Gastrocnemius medialis (tissue), 4 donors: ENCODE measurements around the gene UPF1.

ENCODE experiments used
- POLR2A ChIP-seq, 2 donors: fragments of 450-650 bp; IDR thresholded peaks; one replicate each; pipeline ENCODE4 v1.6.1; 2017; ENCODE audit warnings: antibody characterized with exemption in 2 of 2, mild to moderate bottlenecking in 2 of 2, moderate library complexity in 2 of 2
- TF ChIP-seq, protein P1 (sequence below), 5 experiments: fragments of 450-650 bp in 3 of 5; fragments of 200-600 bp in 2 of 5; sonication (generic) in 2 of 5; IDR thresholded peaks in 4 of 5; conservative IDR thresholded peaks in 1 of 5; 1 replicate in 4 of 5; 2 replicates in 1 of 5; pipeline ENCODE4 v1.5.1; 2016 to 2019; ENCODE audit warnings: antibody characterized with exemption in 5 of 5, mild to moderate bottlenecking in 3 of 5, moderate library complexity in 3 of 5

DNA sequence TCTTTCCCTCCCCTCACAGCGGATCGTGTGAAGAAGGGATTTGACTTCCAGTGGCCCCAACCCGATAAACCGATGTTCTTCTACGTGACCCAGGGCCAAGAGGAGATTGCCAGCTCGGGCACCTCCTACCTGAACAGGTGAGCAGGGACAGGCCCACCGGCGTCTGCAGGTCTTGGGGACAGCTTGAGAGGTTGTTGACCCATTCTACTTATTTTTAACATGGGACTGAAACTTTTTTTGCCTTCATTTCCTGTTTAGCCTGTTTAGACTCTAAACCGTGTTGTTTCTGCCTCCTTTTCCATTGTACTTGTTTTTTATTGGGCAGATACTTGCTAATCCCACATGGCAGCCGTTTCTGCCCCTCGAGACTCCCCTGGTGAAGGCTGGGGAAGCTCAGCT is 28.5 kb downstream of the UPF1 start:
- TF ChIP-seq, protein P1, sequence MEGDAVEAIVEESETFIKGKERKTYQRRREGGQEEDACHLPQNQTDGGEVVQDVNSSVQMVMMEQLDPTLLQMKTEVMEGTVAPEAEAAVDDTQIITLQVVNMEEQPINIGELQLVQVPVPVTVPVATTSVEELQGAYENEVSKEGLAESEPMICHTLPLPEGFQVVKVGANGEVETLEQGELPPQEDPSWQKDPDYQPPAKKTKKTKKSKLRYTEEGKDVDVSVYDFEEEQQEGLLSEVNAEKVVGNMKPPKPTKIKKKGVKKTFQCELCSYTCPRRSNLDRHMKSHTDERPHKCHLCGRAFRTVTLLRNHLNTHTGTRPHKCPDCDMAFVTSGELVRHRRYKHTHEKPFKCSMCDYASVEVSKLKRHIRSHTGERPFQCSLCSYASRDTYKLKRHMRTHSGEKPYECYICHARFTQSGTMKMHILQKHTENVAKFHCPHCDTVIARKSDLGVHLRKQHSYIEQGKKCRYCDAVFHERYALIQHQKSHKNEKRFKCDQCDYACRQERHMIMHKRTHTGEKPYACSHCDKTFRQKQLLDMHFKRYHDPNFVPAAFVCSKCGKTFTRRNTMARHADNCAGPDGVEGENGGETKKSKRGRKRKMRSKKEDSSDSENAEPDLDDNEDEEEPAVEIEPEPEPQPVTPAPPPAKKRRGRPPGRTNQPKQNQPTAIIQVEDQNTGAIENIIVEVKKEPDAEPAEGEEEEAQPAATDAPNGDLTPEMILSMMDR (IDR thresholded peaks at IDR 0.05 in 4 of 5, conservative IDR thresholded peaks at IDR 0.05 in 1 of 5): no peak
- TF ChIP-seq POLR2A (IDR thresholded peaks at IDR 0.05): no peak
